ENCODE data around the gene VEGFA. TPM values are rescaled to one million over a fixed set of nuclear protein-coding genes. Genes with fewer than 3 reads are reported as not detected.

Gene VEGFA
- total RNA-seq, 2 experiments from 2014 or later: 93.7 to 104 TPM

DNA sequence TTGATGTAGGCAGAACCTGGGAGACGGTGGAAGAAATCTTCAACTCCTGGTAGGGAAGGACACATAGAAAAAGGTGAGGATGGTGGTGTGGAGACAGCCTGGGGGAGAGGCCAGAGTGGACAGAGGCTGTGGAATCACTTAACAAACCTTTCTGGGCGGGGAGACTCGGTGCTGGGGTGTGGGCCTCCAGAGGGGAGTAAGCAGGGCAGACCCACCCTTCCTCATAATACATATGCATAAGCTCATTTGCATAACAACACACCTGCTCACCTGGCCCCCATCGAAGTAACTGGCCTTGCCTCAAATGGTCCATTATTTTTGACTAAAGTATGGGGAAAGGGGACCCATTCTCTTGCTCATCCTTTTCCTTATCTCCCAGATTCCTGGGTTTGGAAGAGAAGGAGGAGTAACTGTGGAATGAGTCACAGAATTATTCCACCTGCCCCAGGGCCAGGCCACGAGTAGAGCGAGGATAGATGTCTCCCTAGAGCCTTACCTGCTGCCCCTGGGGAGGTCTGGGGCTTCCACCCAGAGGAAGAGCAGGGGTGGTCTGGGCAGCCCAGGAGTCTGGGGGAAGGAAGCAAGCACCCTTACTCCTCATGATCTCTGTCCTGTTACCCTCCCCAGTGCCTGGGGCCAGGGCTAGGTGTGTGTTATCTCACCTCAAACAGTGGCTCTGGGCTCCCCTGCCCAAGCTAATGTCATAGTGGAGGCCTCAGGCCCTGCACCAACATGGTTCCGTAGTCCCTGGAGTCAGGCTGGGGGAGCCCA, 10.7 kb upstream of the VEGFA start:
- ChIA-PET CTCF (interaction anchor here (0.7 to 4.8 kb wide), 6 partner anchors 8 to 93 kb away, joined by 3 to 33 read pairs (median 3); partner anchors contain the start of gene VEGFA), POLR2A (no interaction called here)
- intact Hi-C loops (cut with micrococcal nuclease): no loop called here
- DNase-seq: no peak
- Mint-ChIP-seq H3K9me3 (no peaks in the 10 kb centered on the region), H3K4me3 (no peak overlapping the region), H3K4me1 (ENCODE audit: low read depth) (peaks cover 8% of the 10 kb centered on the region), H3K27ac (no peak overlapping the region), H3K36me3 (ENCODE audit: low read depth) (no peaks in the 10 kb centered on the region), H3K27me3 (no peaks in the 10 kb centered on the region)
- no peak for ATAC-seq
- TF ChIP-seq, protein P1, sequence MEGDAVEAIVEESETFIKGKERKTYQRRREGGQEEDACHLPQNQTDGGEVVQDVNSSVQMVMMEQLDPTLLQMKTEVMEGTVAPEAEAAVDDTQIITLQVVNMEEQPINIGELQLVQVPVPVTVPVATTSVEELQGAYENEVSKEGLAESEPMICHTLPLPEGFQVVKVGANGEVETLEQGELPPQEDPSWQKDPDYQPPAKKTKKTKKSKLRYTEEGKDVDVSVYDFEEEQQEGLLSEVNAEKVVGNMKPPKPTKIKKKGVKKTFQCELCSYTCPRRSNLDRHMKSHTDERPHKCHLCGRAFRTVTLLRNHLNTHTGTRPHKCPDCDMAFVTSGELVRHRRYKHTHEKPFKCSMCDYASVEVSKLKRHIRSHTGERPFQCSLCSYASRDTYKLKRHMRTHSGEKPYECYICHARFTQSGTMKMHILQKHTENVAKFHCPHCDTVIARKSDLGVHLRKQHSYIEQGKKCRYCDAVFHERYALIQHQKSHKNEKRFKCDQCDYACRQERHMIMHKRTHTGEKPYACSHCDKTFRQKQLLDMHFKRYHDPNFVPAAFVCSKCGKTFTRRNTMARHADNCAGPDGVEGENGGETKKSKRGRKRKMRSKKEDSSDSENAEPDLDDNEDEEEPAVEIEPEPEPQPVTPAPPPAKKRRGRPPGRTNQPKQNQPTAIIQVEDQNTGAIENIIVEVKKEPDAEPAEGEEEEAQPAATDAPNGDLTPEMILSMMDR (IDR thresholded peaks at IDR 0.05): no peak

DNA sequence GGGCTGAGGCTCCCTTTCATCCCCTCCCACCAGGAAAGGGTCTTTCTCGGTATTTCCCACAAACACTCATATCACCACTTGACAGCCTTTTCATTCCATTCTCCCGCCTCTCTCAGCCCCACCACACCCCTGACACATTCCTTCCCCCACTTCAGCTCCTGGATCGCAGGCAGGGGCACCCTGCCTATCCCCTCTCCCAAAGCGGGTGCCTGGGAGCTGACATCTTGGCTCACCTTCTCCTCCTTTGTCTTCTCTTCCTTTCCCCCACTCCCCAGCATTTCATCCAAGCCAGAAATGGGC, 10.2 kb upstream of the VEGFA start:
- no peaks in the 10 kb centered on the region for H3K36me3 Mint-ChIP-seq (ENCODE audit: low read depth)
- no peaks in the 10 kb centered on the region for H3K27me3 Mint-ChIP-seq
- POLR2A ChIA-PET: no interaction called here
- TF ChIP-seq, protein P1 (IDR thresholded peaks at IDR 0.05): no peak
- H3K4me3 Mint-ChIP-seq: no peak overlapping the region
- DNase-seq: no peak
- no peaks in the 10 kb centered on the region for H3K9me3 Mint-ChIP-seq
- CTCF ChIA-PET: interaction anchor here (1.8 to 4.8 kb wide), 3 partner anchors 10 to 93 kb away, joined by 3 to 33 read pairs (median 6); partner anchors contain the start of gene VEGFA
- no peak overlapping the region for H3K27ac Mint-ChIP-seq
- H3K4me1 Mint-ChIP-seq (ENCODE audit: low read depth): peaks cover 8% of the 10 kb centered on the region
- ATAC-seq: no peak
- intact Hi-C loops (cut with micrococcal nuclease): loop anchor here (5.0 kb wide), 1 partner anchor 93 kb away; no protein-coding TSS in a partner anchor

DNA sequence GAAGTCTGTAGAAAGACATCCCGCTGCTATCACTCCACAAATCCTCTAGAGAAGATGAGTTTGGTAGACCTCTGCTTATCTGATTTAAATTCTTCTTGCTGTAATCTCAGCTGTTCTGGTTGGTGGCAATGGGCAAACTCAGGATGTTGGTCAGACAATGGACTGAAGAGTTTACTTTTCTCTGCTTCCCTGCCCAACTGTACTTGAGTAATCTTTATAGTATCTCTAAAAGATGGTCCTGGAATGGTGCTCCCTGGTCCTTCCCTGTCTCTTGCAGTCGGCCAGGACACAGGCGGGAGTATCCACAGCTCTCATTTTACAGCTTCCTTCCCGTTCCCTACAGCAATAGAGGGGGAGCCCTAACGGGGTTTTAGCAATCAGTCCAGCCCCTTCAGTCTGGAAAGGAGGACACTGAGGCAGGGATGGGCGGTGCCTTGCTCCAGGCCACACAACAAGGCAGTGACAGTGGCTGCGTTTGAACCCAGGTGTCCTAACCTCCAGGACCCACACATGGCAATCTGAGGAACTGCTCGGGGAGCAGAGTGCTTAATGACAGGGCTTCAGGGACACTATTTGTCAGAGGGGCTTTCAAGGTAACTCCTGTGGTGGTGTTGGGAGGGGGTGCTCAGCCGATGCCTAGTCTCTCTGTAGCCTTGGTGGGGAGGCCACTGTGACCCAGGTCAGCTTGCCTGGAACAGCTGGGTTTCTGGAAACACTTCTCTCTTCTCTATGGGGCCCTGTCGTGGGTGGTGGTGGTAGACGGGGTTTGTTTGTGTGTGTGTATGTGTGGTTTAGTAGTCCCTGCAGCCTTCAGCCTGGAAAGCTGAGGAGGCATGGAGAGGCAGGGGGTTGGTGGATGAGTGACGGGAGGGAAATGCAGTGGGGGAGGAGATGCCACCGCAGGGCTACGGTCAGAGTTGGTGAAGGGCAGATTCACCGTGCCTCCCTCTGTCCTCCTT, 9.5 kb upstream of the VEGFA start:
- ChIA-PET CTCF (interaction anchor here (0.9 to 4.9 kb wide), 5 partner anchors 9 to 93 kb away, joined by 3 to 33 read pairs (median 6); partner anchors contain the start of gene VEGFA), POLR2A (no interaction called here)
- Mint-ChIP-seq H3K27ac (no peak overlapping the region), H3K9me3 (no peaks in the 10 kb centered on the region), H3K4me1 (ENCODE audit: low read depth) (peaks cover 8% of the 10 kb centered on the region), H3K36me3 (ENCODE audit: low read depth) (no peaks in the 10 kb centered on the region), H3K4me3 (no peak overlapping the region), H3K27me3 (no peaks in the 10 kb centered on the region)
- no peak for ATAC-seq
- TF ChIP-seq, protein P1 (IDR thresholded peaks at IDR 0.05): no peak
- DNase-seq: no peak
- intact Hi-C loops (cut with micrococcal nuclease): loop anchor here (5.0 kb wide), 1 partner anchor 93 kb away; no protein-coding TSS in a partner anchor

DNA sequence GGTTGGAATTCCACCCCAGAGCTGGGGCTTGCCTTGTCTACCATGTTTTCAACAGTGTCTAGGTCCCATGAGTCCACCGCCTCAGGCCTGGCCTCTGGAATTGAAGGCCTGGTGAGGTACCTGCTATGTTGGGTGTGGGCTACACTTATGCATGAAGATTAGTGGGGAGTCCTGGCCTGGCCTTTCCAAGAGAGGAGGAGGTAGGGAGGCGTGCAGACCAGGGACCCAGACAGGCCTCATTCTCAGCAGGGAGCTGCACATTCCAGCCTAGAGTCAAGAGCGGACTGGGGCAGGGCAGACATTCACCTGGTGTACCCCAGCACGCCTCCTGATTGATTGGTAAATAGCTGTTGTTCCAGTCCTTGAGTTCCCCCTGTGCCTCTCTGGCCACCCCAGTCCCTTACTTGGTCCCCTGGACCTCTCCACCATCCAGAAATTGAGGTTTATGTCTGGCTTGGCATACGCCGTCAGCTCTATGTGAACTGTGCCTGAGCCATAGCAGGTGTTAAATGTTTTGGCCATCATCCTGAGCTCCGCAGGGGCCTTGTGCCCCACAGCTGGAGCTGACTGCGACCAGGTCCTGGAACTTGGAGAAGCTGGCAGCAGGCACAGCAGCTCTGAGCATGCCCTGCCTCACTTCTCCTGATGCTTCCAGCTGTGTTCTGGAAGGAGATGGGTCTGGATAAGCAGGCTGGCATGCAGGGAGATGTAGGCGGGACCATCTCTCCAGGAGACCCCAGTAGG, 8.2 kb upstream of the VEGFA start:
- Mint-ChIP-seq H3K9me3 (no peaks in the 10 kb centered on the region), H3K27me3 (no peaks in the 10 kb centered on the region), H3K27ac (no peak overlapping the region), H3K36me3 (ENCODE audit: low read depth) (no peaks in the 10 kb centered on the region), H3K4me1 (ENCODE audit: low read depth) (peaks cover 8% of the 10 kb centered on the region), H3K4me3 (no peak overlapping the region)
- intact Hi-C loops (cut with micrococcal nuclease): loop anchor here (5.0 kb wide), 1 partner anchor 95 kb away; no protein-coding TSS in a partner anchor
- DNase-seq (no peak), ATAC-seq (no peak)
- POLR2A ChIA-PET: interaction anchor here (1.2 kb wide), 1 partner anchor 9 kb away, joined by 3 read pairs; no protein-coding TSS in a partner anchor
- CTCF ChIA-PET: interaction anchor here (0.8 to 4.9 kb wide), 9 partner anchors 8 to 317 kb away, joined by 3 to 33 read pairs (median 5); partner anchors contain the start of gene VEGFA
- TF ChIP-seq, protein P1 (IDR thresholded peaks at IDR 0.05): no peak
